Ovary (tissue), 3 donors: ENCODE results near the gene RETN.

ENCODE experiments used
- POLR2A ChIP-seq: fragments of 450-650 bp; IDR thresholded peaks from one replicate; pipeline ENCODE4 v1.6.1; 2017; ENCODE audit warnings: antibody characterized with exemption, mild to moderate bottlenecking, moderate library complexity
- TF ChIP-seq, protein P1 (sequence below), 3 donors: fragments of 450-650 bp in 2 of 3; fragments of 200-600 bp in 1 of 3; IDR thresholded peaks; one replicate each; pipeline versions ENCODE4 v1.5.1 to v1.8.0; 2016 to 2022; ENCODE audit warnings: antibody characterized with exemption in 3 of 3, mild to moderate bottlenecking in 1 of 3
- donor health status: DM: no; HTN: no; CAD: no.

DNA sequence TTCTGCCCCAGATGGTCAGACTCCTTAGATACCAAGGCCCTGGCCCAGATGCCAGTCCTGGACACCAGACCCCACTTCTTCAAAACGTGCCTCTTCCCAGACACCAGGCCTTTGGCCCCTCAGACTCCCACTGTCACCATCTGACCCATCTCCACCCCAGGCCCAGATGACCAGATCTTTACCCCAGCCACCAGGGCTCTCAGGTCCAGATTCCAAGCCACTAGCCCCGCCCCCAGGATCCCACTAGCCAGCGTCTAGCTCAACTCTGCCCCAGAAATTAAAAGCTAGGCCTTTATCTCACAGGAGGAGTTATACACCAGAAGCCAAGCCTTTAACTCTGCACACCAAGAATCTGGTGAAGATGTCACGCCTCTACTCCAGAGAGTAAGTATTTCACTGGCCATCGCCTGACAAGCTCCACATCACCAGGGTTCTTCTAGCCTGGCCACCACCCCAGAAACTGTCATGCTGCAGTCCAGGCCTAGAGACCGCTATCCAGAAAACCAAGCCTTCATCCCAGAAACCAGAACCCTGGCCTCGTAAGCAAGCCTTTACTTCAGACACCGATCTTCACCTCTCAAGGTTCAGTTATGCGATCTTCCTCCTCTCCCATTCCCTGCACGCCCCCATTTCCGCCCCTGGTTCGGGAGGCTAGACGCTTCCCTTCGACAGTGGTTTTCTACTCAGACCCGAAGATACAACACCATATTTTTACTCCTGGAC lies 40.1 kb upstream of the RETN start:
- TF ChIP-seq, protein P1, sequence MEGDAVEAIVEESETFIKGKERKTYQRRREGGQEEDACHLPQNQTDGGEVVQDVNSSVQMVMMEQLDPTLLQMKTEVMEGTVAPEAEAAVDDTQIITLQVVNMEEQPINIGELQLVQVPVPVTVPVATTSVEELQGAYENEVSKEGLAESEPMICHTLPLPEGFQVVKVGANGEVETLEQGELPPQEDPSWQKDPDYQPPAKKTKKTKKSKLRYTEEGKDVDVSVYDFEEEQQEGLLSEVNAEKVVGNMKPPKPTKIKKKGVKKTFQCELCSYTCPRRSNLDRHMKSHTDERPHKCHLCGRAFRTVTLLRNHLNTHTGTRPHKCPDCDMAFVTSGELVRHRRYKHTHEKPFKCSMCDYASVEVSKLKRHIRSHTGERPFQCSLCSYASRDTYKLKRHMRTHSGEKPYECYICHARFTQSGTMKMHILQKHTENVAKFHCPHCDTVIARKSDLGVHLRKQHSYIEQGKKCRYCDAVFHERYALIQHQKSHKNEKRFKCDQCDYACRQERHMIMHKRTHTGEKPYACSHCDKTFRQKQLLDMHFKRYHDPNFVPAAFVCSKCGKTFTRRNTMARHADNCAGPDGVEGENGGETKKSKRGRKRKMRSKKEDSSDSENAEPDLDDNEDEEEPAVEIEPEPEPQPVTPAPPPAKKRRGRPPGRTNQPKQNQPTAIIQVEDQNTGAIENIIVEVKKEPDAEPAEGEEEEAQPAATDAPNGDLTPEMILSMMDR (IDR thresholded peaks at IDR 0.05), result no peak
- TF ChIP-seq POLR2A, result no peak
